HCT116 (cell line): Measurements from ENCODE around the gene RBM14.

Experiments
- EGR1 ChIP-seq: IDR thresholded peaks from 2 replicates; pipeline ENCODE4 v1.6.1; 2012; ENCODE audit warnings: low read depth
- EZH2 ChIP-seq: fragments of 200-600 bp; sonication (generic); IDR thresholded peaks from 2 replicates; pipeline ENCODE4 v1.6.1; 2017; ENCODE audit warnings: antibody characterized with exemption, mixed run types
- EZH2phosphoT487 ChIP-seq: fragments of 200-600 bp; IDR thresholded peaks from 2 replicates; pipeline ENCODE4 v1.6.1; 2018; ENCODE audit warnings: antibody characterized with exemption, borderline replicate concordance
- POLR2A ChIP-seq: IDR thresholded peaks from 2 replicates; pipeline ENCODE4 v1.7.0; 2011; ENCODE audit warnings: borderline replicate concordance; ENCODE audit not compliant: insufficient read depth, insufficient read length; ENCODE audit errors: extremely low read depth
- POLR2AphosphoS5 ChIP-seq: IDR thresholded peaks from 2 replicates; pipeline ENCODE4 v1.6.1; 2011; ENCODE audit warnings: mild to moderate bottlenecking, low read depth, low read length, moderate library complexity
- REST ChIP-seq: IDR thresholded peaks from 2 replicates; pipeline ENCODE4 v1.6.1; 2012; ENCODE audit warnings: low read depth
- SRF ChIP-seq: IDR thresholded peaks from 2 replicates; pipeline ENCODE4 v1.6.1; 2012; ENCODE audit warnings: low read depth
- TCF7L2 ChIP-seq: IDR thresholded peaks from 2 replicates; pipeline ENCODE4 v1.7.0; 2011; ENCODE audit warnings: borderline replicate concordance, inconsistent platforms; ENCODE audit not compliant: insufficient read depth, insufficient read length; ENCODE audit errors: extremely low read depth
- ZFX ChIP-seq: fragments of 450-650 bp; IDR thresholded peaks from 2 replicates; pipeline ENCODE4 v1.6.1; 2017
- ZNF274 ChIP-seq: fragments of 200-500 bp; sonication (Bioruptor generic); IDR thresholded peaks from 2 replicates; pipeline ENCODE4 v1.6.1; 2014; ENCODE audit warnings: mild to moderate bottlenecking, low read depth, low read length, inconsistent platforms
- TF ChIP-seq, protein P1 (sequence below), 3 experiments: fragments of 200-600 bp in 1 of 3; sonication (generic) in 1 of 3; IDR thresholded peaks in 2 of 3; conservative IDR thresholded peaks in 1 of 3; 2 replicates each; pipeline ENCODE4 v1.5.1; 2012 to 2017; ENCODE audit warnings: low read depth in 2 of 3, low read length in 2 of 3, antibody characterized with exemption in 1 of 3, borderline replicate concordance in 1 of 3, control low read depth in 1 of 3, mild to moderate bottlenecking in 1 of 3, mixed read lengths in 1 of 3, mixed run types in 1 of 3, moderate library complexity in 1 of 3; ENCODE audit not compliant: insufficient read depth in 1 of 3
- TF ChIP-seq, protein P2 (sequence below): IDR thresholded peaks from 2 replicates; pipeline ENCODE4 v1.6.1; 2012
- TF ChIP-seq, protein P3 (sequence below): IDR thresholded peaks from 2 replicates; pipeline ENCODE4 v1.6.1; 2012

DNA sequence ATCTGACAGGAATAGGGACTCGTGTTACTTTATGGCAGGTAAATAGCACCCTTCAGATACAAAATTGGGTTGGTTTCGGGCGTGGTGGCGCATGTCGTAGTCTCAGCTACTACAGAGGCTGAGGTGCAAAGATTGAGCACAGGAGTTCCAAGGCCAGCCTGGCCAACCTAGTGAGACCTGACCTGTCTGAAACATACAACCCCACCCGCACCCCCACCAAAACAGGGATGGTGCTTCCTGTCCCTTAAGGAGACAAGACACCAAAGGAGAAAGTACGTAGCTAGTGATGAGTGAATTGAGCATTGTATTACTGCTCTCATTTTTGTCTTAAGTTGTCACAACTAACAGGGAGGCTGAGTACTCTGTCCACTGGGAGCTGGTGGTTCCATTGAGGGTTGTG, 36.2 kb downstream of the RBM14 start:
- TF ChIP-seq, protein P1, sequence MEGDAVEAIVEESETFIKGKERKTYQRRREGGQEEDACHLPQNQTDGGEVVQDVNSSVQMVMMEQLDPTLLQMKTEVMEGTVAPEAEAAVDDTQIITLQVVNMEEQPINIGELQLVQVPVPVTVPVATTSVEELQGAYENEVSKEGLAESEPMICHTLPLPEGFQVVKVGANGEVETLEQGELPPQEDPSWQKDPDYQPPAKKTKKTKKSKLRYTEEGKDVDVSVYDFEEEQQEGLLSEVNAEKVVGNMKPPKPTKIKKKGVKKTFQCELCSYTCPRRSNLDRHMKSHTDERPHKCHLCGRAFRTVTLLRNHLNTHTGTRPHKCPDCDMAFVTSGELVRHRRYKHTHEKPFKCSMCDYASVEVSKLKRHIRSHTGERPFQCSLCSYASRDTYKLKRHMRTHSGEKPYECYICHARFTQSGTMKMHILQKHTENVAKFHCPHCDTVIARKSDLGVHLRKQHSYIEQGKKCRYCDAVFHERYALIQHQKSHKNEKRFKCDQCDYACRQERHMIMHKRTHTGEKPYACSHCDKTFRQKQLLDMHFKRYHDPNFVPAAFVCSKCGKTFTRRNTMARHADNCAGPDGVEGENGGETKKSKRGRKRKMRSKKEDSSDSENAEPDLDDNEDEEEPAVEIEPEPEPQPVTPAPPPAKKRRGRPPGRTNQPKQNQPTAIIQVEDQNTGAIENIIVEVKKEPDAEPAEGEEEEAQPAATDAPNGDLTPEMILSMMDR (IDR thresholded peaks at IDR 0.05 in 2 of 3, conservative IDR thresholded peaks at IDR 0.05 in 1 of 3; ENCODE audit: borderline replicate concordance in 1 of 3, insufficient read depth in 1 of 3, low read depth in 2 of 3, low read length in 2 of 3), result no peak
- no peak for TF ChIP-seq EGR1
- no peak for TF ChIP-seq SRF
- no peak for TF ChIP-seq EZH2
- no peak for TF ChIP-seq TCF7L2
- no peak for TF ChIP-seq ZNF274
- TF ChIP-seq POLR2A, result no peak
- TF ChIP-seq, protein P2, sequence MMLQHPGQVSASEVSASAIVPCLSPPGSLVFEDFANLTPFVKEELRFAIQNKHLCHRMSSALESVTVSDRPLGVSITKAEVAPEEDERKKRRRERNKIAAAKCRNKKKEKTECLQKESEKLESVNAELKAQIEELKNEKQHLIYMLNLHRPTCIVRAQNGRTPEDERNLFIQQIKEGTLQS, result no peak
- TF ChIP-seq POLR2AphosphoS5, result no peak
- TF ChIP-seq, protein P3, sequence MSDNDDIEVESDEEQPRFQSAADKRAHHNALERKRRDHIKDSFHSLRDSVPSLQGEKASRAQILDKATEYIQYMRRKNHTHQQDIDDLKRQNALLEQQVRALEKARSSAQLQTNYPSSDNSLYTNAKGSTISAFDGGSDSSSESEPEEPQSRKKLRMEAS, result no peak
- TF ChIP-seq REST, result no peak
- TF ChIP-seq ZFX, result no peak
- TF ChIP-seq EZH2phosphoT487, result no peak
